ENCODE measurements around the gene FCMR.

FCMR gene

GRCh38 chr1:206898089-206898914 is 23.4 kb downstream of the FCMR start:
- no peak for DNase-seq

- DNase-seq, result no peak
These were observed 24.6 kb downstream of the FCMR start, which contains the start of gene IL24 for GRCh38 chr1:206897175-206897574. Gene IL24, plus strand, starts transcription at chr1:206897443. Its CDS starts 390 bp downstream, at chr1:206897833.

GRCh38 chr1:206896261-206896660 is 25.5 kb downstream of the FCMR start:
- no peak for DNase-seq

DNA sequence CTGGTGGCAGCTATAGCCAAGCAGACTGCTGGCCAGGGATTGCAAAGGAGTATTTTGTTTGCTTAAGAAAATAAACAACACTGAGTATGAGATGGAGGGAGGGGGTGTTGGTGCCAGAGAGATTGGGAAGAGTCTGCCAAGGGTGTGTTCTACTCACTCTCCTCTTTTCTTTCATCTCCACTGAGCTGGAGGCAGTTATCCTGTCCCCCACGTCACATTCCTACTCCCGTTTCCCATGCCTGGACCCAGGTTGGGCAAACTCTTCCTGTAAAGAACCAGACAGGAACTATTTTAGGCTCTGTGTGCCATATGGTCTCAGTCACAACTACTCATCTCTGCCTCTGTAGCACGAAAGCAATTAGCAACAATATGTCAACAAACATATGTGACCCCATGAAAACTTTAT is 25.9 kb downstream of the FCMR start:
- no peak for DNase-seq

DNA sequence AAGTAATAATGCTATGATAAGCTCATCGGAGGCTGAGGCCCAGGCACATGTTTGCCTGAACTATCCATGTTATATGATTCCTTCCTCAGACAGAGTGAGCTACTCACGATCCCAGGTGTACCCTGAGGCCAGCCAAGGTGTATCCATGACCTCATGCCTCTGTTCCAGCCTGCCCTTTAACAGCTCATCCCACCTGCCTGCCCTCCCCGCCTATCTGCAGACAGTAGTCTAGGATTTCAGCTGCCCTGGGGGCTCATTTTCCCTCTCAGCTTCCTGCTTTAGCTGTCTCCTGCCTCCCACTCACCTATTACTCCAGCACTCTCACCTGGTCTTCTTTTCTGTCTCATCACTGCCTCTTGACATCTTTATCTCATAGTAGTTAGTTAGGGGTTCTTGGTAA is 26.4 kb downstream of the FCMR start:
- no peak for DNase-seq

- no peak for DNase-seq
These were observed 28.4 kb downstream of the FCMR start for GRCh38 chr1:206893380-206893779.

DNA sequence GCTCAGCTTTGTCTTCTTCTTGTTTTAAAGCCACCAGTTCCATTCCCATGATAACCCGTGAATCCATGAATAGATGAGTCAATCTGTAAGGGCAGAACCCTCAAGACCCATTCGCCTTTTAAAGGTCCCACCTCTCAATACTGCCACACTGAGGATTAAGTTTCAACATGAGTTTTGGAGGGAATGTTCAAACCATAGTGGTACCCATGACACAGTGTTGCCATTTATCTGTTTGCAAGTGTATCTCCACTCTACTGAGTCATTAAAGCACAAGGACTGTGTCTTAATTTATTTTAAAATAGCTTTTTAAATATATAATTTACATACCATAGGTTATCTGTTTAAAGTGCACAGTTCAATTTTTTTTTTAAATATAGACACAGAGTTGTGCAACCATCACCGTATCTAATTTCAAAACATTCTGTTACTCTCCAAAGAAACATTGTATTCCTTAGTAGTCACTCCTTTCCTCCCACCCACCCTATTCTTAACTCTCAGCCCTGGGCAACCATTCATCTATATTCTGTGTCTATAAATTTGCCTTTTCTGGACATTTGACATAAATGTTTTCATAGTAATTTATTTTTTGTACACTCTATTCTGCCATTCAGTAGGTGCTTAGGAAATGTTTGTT is 29.3 kb downstream of the FCMR start:
- no peak for DNase-seq

- DNase-seq, result no peak
These were observed 30.3 kb downstream of the FCMR start for GRCh38 chr1:206891412-206891811.

DNA sequence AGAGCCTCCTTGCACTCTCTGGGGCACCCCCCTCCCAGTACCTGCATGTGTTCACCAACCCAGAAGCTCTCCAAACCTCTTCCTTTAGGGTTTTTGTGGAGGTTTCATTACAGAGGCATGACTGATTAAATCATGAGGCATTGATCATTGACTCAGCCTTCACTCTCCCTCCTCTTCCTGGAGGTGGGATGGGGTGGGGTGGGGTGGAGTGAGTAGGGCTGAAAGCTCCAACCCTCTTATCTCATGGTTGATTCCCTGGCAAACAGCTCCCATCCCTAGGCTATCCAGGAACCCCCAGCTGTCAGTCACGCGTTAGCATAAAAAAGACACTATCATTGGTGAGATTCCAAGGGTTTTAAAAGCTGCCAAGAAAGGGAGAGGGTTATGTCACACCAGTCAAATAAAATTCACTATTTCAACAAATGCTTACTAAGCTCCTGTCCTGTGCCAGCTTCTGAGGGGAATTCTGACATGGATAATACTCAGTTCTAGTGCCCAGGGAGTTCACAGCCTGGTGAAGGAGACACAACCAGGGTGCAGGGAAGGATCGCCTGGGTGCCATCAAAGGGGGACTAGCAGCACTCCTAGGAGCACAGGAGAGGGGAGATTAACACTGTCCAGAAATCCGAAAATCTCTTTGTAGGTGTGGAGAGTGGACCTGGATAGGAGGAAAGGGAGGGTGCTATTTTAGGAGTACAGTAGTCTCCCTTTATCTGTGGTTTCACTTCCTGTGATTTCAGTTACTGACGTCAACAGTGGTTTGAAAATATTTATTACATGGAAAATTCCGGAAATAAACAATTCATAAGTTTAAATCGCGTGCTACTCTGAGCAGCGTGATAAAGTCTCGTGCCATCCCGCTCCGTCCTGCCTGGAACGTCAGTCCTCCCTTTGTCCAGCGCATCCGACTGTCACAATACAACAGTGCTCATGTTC is 31.3 kb downstream of the FCMR start:
- no peak for DNase-seq

- DNase-seq, result no peak
These were observed 34.0 kb downstream of the FCMR start for GRCh38 chr1:206887701-206888100.

DNA sequence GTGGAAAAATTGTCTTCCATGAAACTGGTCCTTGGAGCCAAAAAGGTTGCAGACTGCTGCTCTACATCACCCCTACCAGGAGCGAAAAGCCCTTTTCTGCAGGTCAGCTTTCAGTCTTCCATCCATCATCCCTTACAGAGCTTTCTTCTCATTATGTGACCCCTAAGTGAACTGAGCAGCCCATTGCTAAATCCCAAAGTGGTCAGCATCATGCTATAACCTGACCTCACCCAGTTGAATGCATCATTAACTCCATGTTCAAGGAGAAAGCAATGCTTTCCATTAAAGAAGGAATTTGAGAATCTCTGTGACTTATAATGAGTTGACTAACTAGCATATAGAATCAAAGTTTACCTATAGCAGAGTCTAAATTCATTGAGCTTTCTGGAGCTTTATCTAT is 34.9 kb downstream of the FCMR start:
- DNase-seq, result no peak

- no peak for DNase-seq
These were observed 36.2 kb downstream of the FCMR start for GRCh38 chr1:206885341-206886060.

DNA sequence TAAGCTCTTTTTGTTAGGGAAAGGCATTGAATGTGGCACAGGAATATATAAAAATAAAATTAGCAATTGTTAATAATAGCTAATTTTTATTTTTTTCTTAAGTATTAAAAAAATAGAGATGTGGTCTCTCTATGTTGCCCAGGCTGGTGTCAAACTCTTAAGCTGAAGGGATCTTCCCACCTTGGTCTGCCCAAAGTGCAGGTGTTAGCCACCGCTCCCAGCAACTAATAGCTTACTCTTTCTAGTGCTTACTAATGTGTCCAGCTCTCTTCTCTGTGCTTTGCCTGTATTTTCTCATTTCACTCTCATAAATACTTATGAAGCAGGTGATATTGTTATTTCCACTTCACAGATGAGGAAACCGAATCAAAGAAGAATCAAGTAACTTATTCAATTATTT is 37.9 kb downstream of the FCMR start:
- no peak for DNase-seq

- no peak for DNase-seq
These were observed 38.6 kb downstream of the FCMR start for GRCh38 chr1:206883160-206883559.

DNA sequence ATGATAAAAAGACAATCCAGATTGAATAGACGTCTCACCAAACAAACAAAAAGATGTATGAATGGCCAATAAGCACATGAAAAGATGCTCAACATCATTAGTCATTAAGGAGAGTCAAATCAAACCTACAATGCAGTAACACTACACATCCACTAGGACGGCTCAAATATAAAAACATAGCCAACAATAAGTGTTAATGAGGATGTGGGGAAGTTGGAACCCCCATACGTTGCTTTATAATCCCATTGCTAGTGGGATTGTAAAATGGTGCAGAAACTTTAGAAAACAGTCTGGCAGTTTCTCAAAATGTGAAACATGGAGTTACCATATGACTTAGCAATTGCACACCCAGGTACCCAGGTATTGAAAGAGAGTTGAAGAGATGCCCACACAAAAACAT is 39.2 kb downstream of the FCMR start:
- no peak for DNase-seq

- no peak for DNase-seq
These were observed 41.4 kb downstream of the FCMR start for GRCh38 chr1:206880314-206880713.

DNA sequence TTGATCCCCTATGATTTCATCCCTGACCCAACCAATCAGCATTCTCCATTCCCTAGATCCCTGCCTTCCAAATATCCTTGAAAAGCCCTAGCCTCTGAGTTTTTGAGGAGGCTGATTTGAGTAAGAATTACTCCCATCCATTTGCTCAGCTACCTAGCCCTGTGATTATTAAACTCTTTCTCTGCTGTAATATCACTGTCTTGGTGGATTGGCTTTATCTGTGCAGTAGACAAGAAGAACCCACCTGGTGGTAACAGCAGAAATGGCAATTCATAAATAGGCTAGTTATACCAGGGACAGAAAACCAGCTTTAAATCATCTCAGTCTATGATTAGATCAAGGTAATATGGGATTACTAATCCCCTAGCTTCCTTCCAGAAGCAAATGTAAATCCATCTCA is 43.3 kb downstream of the FCMR start:
- DNase-seq, result no peak

GRCh38 chr1:206875752-206876377 is 45.9 kb downstream of the FCMR start:
- no peak for DNase-seq

DNA sequence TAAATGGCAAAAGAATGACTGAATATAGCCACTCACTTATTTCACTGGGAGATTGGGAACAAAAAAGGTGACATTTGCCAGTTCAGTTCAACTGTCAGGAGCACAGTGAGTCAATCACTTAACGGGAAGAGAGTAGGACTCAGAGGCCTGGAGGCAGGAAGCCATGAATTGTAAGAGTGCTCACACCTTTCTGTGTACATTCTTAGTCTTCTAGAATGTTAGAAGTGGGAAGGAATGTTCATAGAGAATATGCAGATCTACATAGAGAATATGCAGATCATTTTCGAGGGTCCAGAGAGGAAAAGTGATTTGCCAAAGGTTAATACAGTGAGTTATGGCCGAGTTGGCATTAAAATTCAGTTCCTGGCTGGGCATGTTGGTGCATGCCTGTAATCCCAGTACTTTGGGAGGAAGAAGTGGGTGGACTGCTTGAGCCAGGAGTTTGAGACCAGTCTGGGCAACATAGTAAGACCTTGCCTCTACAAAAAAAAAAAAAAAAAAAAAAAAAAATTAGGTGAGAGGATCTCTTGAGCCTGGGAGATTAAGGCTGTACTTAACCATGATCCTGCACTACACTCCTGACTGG is 48.0 kb downstream of the FCMR start:
- no peak for DNase-seq

DNA sequence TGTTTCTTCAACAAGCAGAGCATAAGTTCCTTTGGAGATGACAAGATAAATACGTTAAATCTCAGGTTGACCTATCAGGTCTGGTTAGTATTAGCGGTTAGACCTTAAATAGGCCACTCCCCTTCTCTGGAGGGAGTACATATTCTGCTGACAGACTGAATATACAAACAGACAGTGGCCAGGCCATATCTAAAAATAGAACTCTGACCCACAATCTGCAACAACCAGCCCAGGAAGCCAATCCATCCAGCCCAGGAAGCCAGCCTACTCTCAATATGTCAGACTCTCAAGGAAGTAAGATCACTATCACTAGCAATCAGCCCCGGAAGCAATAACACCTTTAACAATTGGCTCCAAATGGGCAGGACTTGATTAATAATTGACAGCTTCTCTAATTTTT is 49.6 kb downstream of the FCMR start:
- DNase-seq, result no peak

DNA sequence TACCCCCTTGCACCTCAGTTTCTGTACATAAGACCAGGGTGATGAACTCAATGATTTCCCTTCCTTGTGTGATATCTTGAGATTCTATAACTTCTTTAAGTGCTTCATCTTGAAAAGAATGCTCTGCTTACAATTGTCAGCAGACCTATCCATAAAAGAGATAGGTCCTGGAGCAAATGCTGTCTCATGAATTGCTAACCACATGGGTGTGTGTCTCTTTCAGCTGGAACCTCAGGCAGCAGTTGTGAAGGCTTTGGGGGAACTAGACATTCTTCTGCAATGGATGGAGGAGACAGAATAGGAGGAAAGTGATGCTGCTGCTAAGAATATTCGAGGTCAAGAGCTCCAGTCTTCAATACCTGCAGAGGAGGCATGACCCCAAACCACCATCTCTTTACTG is 53.5 kb downstream of the FCMR start:
- DNase-seq, result no peak

DNA sequence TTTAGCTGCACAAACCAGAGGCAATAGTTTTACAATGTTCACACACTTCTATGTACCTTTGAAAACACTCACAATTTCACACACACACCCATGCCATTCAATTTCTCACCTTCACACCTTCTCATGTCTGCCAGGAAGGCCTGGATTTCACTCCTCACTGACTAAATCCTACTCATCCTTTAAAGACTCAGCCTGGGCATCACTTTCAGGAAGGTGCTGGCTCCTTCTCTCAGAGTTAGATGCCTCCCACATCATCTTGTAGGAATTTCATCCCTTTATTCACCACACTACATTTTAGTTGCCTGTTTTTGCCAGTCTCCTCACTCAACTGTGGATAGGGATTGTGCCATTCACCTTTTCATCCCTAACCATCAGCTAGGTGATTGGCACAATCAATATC is 54.0 kb downstream of the FCMR start:
- no peak for DNase-seq

Measured in bone marrow (tissue), 2 donors.